CD4-positive, alpha-beta T cell treated with Interleukin-6 for 4 hours (primary cell): ENCODE measurements around the gene CCRL2.
"Not testable (repeated sequence)": the region's sequence is repeated elsewhere in the genome, so short reads cannot be mapped to it uniquely, and the experiment has no call there.

ENCODE experiments used
- DNase-seq: peaks from one replicate; pipeline ENCODE4 v3.0.0-alpha.2; 2020; ENCODE audit warnings: mixed read lengths

CCRL2 gene

GRCh38 chr3:46429671-46430070 lies 22.6 kb downstream of the CCRL2 start:
- no peak for DNase-seq

- DNase-seq, result not testable (repeated sequence)
Measured at GRCh38 chr3:46430879-46431278, 23.8 kb downstream of the CCRL2 start.

- not testable (repeated sequence) for DNase-seq
Measured at GRCh38 chr3:46431905-46432304, 24.8 kb downstream of the CCRL2 start.

GRCh38 chr3:46433118-46433517 lies 26.1 kb downstream of the CCRL2 start:
- DNase-seq, result not testable (repeated sequence)

- DNase-seq, result no peak
Measured at GRCh38 chr3:46433841-46434240, 26.8 kb downstream of the CCRL2 start.

GRCh38 chr3:46435081-46435726 lies 28.1 kb downstream of the CCRL2 start:
- DNase-seq, result no peak

- no peak for DNase-seq
Measured at GRCh38 chr3:46438831-46439230, 31.8 kb downstream of the CCRL2 start.

GRCh38 chr3:46440531-46441294 lies 33.7 kb downstream of the CCRL2 start:
- DNase-seq, result peak; percentile 17

- no peak for DNase-seq
Measured at GRCh38 chr3:46442576-46443530, 35.8 kb downstream of the CCRL2 start.

- no peak for DNase-seq
Measured at GRCh38 chr3:46447228-46447985, 40.3 kb downstream of the CCRL2 start.

- DNase-seq, result no peak
Measured at GRCh38 chr3:46448721-46449120, 41.7 kb downstream of the CCRL2 start.

GRCh38 chr3:46449755-46450552 lies 42.9 kb downstream of the CCRL2 start:
- no peak for DNase-seq

GRCh38 chr3:46453526-46454208 lies 46.6 kb downstream of the CCRL2 start:
- no peak for DNase-seq

- DNase-seq, result no peak
Measured at GRCh38 chr3:46454209-46454595, 47.1 kb downstream of the CCRL2 start.

- no peak for DNase-seq
Measured at GRCh38 chr3:46454606-46455005, 47.5 kb downstream of the CCRL2 start.

- no peak for DNase-seq
Measured at GRCh38 chr3:46455231-46456115, 48.4 kb downstream of the CCRL2 start.

- no peak for DNase-seq
Measured at GRCh38 chr3:46456118-46456517, 49.1 kb downstream of the CCRL2 start.
